NCI-H1092 treated with DMSO at 0.1 percent for 48 hours (cell line): ENCODE data around the gene BZW1.
A peak's percentile ranks its signal among the peaks of the same experiment; 100 is the strongest.

Experiments
- DNase-seq: peaks from one replicate; lab custom pipeline; 2025; lab: John Stamatoyannopoulos, UW

Gene BZW1

DNA sequence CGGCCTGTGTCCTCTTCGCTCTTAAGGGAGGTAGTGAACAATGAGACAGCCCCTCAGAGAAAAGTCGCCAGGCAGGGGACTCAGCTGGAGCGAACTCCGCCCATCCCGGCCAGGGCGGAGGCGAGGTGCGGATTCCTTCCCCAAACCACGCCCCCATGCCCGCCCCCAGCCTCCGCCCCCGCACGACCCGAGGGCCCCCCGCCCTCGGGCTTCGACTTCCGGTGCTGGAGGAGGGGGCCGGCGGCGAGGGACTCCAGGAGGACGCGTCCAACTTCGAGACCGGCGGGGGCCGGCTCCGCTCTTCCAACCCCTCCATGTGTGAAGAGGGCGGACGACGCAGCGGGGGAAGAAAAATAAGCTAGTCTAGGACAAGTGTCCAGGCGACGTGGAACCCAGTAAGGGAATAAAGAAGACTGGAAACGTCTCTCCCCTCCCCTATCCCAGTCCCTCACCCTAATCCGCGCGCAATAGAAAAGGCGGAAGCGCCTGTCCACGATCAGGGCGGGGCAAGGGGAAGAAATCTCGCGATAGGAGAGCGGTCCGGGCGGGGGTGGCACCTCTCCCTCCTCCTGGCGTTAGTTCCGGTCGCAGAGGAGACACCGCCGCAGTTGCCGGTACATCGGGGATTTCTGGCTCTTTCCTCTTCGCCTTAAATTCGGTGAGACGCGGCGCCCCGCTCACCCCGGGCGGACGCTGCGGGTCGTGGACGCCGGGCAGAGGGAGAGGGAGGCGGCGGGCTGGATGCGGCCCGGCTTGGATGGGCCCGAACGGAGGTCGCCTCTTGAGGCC is at the start of gene BZW1:
BZW1 (plus strand) TSS at position 578 of the 789 bp plus-strand sequence. CDS start 1,308 bp downstream, outside the sequence.
- peak; percentile 94 for DNase-seq

DNA sequence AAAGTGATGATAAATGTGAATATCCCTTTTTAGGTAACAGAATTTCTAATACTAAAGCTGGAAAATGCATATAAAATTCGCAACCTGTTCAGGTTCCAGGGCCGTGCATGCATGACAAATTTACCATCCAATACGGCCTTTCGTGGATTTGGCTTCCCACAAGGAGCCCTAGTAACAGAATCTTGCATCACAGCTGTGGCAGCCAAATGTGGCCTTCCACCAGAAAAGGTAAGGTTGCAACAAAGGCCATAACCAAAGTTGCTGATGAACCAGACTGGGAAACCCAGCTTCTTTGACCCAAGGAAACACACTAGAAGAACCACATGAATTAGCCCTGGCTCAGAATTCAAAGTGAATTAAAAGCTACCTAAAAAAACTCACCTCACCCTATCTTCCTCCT is 49.6 kb upstream of the BZW1 start:
- no peak for DNase-seq

DNA sequence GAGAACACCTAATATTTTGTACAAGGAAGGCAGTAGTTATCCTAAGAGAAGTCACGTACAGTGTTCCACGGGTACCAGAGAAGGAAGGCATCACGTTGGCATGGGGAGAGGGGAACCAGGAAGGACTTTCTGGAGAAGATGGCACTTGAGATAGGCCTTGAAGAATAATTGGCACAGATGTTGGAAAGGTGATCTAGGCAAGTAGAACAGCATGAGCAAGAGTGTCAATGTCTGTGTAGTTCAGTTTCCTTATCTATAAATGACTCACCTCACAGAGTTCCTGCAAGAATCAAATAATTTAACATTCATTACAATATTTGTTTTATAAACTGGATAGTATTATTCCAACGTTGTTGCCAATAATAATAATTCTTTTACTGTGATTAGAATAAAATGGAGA is 48.3 kb upstream of the BZW1 start:
- no peak for DNase-seq

DNA sequence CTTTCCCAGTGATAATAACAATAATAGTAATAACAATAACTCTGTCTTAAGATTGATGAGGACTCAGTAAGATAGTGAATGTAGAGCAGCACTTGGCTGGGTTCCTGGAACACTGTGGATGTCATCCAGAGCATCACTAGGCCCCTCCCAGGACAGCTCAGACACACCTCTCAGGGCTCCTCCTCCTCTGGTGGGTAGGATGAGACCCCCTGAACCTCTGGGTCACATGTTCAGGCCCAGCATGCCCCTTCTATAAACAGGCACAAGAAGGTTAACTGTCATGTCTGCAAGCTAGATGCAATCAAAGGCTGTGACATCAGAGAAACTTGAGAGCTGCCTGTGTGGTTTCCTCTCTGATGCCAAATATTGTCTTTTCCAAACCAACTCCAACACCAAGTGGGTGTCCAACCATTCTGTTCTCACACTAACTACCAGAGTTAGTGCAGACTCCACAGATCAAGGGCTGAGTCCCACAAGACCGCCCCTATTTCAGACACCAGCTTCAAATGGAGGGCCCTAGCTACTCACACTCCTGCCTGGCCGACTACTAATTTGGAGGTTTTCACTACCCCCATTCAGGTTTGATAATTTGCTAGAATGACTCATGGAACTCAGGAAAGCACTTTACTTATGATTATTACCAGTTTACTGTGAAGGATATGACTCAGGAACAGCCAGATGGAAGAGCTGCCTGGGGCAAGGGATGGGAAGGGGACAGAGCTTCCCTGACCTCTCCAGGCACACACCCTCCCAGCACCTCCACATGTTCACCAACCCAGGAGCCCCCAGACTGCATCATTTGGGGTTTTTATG is 46.4 kb upstream of the BZW1 start:
- DNase-seq: no peak

DNA sequence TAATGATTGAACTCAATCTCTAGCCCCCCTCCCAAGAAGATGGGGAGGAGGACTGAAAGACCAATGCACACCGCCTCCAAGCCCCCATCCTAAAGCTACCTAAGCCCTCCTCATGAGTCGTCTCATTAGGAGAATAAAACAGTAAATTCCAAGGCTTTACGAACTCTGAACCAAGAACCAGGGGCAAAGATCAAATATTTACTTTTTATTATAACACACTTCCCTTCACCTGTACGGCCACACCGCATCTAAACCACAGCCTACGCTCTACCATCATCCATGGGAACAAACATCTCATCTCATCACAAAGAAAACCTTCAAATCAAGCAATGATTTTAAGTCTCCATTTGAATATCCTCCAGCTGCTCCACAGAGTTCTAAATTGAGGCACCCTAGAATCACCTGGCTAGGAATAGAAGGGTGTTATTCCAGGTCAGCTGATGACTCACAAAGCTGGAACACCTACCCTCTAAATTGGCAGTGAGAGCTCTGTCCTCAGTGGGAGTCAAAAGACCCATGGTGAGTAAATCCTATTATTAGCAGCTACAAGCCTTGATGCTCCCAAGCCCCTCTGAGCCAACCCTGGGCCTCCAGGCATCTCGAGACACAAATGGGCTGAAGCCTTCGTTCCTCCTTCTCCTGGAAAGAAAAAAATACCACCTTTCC is 45.6 kb upstream of the BZW1 start:
- DNase-seq: no peak

DNA sequence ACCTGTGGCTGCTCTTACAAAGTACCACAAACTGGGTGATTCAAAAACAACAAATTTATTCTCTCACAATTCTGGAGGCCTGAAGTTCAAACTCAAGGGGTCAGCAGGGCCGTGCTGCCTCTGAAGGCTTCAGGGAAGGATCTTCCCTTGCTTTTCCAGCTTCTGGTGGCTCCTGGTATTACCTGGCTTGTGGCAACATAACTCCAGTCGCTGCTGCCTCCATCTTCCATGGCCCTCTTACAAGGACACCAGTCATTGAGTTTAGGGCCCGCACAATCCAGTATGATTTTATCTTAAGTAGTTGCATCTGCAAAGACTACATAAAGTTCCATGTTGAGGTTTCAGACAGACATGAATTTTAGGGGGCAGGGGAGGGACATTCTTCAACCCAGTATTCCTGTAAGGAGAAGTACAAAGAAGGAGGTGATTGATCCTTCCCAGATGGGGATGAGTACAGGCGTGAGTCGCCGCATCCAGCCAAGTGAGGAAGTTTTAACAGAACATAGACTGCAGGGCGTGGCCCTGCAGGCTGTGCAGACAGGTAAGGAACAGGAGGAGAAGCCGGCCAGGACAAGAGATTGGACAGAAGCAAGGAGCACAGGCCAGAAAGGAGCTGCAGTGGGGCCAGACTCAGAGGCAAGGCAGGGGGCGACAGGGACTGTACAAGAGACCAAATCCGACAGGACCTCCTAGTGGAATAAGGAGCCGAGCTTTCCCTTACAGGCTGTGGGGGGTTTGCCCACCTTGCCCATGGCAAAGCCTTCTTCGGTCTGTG is 44.4 kb upstream of the BZW1 start:
- no peak for DNase-seq

DNA sequence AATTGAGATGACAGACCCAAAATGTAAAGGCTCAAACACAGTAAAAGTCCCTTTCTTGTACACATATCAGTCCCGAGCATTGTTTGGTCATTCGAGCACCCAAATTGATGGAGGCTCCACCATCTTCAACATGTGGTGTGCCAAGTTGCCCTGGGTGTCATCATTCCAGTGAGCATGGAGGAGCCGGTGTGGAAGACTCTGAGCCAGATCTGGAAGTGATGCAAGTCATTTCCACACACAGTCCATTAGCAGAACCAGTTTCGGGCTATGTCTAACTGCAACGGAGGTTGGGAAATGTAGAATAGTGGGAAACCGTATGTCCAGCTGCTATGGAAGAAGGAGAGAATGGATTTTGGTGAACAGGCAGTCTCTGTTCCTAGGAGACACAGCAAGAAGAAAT is 40.9 kb upstream of the BZW1 start:
- no peak for DNase-seq

DNA sequence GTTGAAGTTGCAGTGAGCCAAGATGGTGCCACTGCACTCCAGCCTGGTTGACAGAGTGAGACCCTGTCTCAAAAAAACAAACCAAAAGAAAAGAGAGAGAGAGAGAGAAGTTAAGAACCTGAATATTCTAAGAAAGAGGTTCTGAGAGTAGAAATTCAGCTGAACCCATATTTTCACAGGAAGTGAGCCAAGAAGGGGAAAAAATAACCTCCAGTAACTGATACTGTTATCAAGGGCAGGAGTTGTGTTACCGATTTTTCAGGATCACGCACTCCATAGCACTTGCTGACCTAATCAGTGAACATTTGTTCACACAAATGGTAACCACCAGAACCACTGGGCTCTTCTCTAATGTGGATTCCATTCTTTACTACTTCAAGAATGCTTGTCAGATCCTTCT is 39.1 kb upstream of the BZW1 start:
- DNase-seq: no peak

DNA sequence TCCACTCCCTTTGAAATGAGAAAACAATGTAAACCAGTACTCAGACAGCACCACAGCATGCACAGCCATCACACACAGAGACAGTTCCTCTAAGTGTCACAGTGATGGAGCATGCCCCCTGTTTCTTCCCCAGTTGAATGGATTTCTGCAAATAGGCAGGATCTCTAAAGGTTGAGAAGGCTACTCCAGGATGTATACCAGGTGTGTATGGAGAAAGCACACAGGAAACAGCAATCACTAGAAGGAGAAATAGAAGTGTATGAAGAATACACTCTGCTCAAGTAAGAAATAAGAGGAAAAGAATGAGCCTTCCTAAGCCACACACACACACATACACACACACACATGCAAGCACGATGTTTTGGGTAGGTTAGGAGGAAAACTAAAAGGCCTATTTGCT is 38.6 kb upstream of the BZW1 start:
- no peak for DNase-seq

DNA sequence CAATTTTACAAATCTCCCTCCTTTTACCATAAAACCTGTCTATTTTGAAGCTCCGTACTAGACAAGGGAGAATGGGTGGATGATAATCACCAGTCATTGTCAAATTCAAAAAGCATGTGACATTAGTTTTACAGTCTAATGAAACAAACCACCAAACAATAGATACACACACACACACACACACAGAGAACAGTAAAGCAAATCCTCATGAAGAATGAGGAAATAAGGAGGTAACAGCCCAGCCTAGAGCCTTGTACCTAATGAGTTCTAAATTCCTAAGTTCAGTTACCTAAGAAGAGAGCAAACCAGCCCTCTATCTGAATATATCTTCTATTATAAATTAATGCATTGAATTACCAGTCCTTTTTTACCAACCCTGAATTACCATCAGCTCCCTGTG is 36.8 kb upstream of the BZW1 start:
- no peak for DNase-seq

DNA sequence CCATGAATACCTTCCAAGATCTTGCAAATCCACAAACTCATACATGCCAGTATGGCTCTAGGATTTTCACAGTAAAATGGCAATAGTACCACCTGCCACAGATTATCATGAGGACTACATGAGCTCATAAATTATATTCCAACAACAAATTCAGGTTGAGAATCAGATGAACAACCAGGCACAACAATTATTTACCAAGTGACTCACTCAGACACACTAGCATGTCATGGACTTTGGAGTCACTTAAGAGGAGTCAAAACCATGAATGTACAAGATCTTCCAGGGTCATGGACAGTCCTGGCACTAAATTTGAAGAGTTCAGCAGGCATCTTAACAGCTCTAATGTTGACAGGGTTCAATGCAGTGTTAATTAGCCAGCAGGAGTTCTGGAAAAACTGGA is 34.4 kb upstream of the BZW1 start:
- no peak for DNase-seq

DNA sequence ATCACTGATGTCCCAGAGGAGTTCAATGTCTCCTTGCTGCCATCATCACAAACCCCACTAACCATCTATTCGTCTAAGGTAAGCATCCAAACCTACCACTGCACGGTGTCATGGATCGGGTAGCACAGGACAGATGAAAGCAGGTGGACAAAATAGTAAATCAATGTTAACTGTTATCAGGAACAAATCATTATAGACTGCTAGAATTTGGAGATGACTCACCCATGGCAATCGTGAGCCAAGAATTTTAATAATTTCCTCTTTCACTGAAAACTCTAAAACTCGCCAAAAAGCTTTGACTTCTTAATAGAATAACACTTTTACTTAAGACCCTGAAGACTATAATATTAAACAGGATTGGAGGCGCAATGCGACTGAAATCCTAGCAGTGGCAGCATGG is 33.7 kb upstream of the BZW1 start:
- no peak for DNase-seq

DNA sequence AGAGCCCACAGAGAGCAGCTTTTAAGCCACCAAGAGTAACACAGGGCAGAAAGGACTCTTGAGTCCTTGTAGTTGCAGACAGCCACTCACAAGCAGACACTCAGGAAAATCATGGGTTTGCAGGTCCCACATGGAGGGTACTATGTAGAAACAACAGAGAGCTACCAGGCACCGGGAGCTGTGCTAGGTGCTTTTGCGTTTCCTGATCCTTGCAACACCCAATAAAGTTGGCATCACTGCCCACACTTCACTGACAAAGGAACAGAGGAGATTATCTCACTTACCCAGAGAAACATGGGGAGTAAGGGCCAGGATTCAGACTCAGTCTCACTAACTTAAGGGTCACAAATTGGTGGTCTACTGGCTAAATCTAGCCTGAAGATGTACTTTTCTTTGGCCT is 32.5 kb upstream of the BZW1 start:
- no peak for DNase-seq

DNA sequence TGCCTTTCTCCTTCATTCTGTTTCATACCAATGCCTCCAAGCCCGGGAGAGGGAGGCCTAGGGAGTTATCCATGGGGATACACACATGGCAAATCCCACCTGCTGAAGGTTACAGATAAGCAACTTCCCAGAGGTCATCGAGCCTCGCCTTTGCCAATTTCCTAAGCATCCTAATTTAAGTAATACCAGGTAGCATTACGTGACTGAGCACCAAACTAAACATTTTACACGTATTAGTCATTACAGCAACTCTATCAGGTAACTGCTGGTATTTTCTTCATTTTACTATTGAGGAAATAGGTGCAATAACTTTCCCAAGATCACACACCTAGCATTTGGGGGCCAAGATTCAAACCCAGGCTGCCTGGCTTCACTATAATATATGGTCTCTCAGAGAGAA is 30.1 kb upstream of the BZW1 start:
- no peak for DNase-seq

DNA sequence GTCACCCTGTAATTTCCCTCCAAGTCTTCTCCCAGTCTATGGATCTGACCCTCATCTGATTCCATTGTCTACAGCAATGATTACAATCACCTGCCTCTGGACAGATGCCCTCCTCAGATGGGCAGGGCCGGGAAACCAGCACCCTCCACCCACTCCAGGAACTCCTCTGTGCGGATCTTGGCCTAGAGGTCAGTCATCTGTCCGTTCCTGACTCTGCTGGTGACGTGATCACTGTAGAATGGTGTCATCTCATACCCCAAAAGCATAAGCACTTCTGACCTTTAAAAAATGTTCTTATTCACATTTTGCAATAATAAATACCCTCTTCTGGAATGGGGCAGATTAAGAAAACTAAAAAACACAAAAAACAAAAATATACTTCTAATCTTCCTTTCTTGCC is 29.5 kb upstream of the BZW1 start:
- DNase-seq: no peak

DNA sequence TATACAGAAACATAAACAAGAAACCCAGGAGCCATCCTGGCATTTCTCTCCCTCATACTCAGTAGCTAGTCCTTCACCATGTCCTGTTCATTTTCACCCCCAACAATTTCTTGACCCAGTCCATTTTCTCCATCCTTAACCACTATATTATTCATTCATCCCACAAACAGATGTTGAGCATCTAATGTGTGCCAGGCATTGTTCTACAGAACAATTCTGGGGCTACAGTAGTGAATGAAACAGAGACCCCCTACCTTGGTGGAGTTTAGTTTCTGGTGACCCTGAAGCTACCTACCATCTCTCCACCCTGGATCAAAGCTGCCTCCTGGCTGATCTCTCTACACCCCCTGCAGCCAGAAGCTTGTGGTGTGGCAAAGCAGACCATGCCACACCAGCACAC is 27.5 kb upstream of the BZW1 start:
- DNase-seq: no peak

DNA sequence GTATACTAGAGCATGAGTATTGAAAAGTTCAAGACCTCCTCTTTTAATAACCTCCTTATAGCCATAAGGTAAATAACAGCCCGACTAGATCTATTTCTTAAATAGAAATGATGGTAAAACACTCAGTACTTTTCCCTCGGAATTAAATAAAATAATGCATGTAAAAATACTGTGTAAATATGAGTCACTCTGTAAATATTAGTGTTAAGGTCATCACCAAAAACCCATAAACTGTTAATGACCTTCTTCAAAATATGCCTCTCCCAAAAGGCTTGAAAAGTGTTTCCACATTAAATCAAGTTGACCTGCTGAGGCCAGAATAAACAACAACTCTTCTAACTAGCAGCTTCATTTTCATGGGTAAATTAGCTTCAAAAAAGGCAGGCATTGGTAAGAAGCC is 25.3 kb upstream of the BZW1 start:
- no peak for DNase-seq

DNA sequence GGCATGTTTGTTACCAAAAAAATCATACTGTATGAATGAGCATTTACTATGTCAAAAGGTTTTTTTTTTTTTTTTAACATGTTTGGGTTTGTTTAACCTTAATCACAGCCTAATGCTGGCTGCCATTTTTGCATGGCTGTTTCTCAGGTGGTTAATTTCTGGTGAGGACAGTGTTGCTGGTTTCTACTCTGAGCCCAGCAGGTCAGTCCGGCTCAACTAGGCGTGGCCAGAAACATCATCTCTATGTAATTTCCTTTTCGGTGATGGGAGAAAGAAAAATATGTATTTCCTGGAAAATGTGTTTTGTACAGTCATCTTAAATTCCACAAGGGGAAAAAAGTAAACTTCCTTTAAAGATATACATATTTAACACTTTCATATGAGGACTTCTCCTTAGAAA is 24.9 kb upstream of the BZW1 start:
- no peak for DNase-seq

DNA sequence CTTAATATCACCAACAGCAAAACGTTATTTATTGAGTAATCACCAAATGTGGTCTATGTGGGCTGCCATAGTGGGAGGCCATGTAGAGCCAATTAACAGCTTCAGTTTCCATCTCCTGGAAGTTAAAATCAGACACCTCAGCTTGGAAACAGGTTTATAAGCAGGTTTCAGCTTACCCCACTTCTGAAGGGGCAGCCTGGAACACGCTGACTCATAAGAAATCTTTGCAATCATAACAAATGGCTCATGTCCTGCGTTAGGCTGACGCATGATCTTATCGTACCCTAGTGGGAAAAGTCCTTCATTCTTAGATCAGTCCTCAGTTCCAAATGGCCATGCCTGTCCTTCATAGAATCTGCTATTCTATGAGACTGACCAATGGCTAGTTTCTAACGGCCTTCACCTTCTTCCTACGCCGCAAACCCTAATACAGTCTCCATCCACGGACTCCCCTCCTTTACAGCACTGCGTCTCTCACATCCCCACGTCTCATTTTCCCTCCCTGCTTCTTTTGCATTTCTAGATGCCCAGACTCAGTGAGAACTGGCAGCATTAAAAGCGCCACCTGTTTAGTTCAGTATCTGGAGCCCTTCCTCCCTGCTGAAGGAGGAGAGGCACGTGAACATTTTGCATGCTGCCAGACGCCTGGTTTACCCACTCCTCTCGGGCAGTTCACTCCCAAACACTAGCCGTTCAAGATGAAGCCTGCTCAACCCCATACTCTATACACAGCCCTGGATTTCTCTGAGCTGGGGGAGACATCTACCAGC is 24.2 kb upstream of the BZW1 start:
- no peak for DNase-seq

DNA sequence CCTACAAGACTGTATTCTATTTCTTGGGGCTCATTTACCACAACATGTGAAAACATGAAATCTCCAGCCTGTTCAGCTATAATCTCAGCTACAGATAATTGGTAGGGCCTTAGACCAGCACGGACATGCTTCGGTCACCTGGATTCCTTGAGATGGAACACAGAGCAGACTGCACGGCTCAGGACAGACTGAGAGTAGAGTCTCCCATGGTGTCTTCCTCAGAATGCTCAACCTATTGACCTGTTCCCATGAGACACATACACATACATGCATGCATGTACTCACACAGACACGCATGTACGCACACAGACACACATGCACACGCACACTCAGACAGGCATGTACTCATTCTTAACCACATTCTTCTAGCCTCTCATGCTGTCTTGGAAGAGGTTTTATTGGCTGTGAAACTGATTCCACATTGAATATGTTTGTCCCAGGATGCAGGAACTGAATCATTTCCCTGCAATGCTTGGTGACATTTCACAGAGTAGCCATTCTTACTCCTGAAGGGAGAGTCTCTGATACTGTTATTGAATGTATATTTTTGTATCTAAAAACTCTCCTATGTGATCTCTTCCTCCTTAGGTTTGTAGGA is 23.5 kb upstream of the BZW1 start:
- DNase-seq: no peak

DNA sequence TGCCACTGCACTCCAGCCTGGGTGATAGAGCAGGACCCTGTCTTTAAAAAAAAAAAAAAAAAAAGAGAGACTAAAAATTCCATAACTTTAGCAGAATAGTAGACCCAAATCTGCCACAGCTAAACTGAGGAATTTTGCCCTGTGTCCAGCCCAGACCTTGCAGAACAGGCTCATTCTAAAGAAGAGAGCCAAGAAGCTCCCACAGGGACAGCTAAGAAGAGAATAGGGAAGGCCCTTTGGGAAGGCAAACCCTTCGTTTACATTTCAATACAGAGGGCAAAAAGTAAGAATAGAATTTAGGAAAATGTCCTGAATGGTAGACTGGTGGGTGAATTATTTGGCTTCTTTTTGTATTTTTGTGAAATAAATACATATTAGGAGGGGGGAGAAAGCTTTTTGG is 21.5 kb upstream of the BZW1 start:
- no peak for DNase-seq
